ENCODE measurements around the gene CCL13. TPM values are rescaled to one million over a fixed set of nuclear protein-coding genes. Genes with fewer than 3 reads are reported as not detected.

The CCL13 gene
- total and polyA plus RNA-seq, 10 of the 15 experiments (the other 5 are each of a cell fraction or from before 2014, with no cell fraction given): not detected

DNA sequence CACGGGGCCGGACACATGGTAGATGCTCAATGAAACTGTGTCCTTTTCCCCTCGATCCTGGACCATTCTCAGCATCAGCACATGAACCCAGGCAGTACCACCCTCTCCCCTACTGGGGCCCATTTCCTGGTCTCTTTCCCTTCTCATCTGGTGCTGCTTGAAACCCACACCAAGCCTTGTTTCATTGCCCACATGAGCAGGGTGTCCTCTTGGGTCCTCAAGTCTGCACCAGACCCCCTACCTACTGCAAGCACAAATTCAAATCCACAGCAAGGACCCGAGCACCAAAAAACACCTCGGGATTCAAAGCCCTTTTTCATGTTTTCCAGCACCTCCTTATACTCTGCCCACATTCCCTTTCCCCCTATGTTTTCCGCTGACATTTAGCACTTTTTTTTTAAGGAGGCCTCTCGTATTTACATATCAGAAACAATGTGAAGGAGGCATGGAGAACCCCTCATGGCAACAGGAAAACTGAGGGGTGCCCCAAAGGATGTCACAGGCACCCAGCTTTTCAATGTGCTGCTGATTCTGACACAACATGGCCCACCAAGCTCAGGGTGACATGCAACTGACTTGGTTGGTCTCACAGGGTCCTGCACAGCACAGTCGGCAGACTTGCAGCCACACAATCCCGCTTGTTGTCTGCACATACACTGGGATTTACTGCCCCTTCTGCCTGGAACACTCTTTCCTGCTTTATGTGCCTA is 11.4 kb downstream of the CCL13 start:
- ChIA-PET CTCF (interaction anchor here (1.1 to 1.6 kb wide), 4 partner anchors 10 to 195 kb away, joined by 4 read pairs; no protein-coding TSS in a partner anchor), SMC1A (ENCODE audit: uncharacterized antibody, unreplicated experiment) (interaction anchor here (1.8 kb wide), 1 partner anchor 15 kb away, joined by 7 read pairs; no protein-coding TSS in a partner anchor), POLR2A (no interaction called here), RAD21 (ENCODE audit: unreplicated experiment) (no interaction called here)
- no peaks in the 10 kb centered on the region for H3K9me3 ChIP-seq (replicated peaks; ENCODE audit: control insufficient read depth, insufficient read depth, low read length)
- ATAC-seq: no peak
- no peak overlapping the region for H3K27ac ChIP-seq (ENCODE audit: control insufficient read depth, insufficient read depth)
- no peak for DNase-seq (ENCODE audit: low read depth, low spot score)
- no peak for TF ChIP-seq SMARCA5 (IDR thresholded peaks at IDR 0.05)
- TF ChIP-seq BRCA1 (IDR thresholded peaks at IDR 0.05; ENCODE audit: low read depth, low read length): no peak
- TF ChIP-seq ESRRA (IDR thresholded peaks at IDR 0.05; ENCODE audit: low read length): no peak
- TF ChIP-seq, protein P1, sequence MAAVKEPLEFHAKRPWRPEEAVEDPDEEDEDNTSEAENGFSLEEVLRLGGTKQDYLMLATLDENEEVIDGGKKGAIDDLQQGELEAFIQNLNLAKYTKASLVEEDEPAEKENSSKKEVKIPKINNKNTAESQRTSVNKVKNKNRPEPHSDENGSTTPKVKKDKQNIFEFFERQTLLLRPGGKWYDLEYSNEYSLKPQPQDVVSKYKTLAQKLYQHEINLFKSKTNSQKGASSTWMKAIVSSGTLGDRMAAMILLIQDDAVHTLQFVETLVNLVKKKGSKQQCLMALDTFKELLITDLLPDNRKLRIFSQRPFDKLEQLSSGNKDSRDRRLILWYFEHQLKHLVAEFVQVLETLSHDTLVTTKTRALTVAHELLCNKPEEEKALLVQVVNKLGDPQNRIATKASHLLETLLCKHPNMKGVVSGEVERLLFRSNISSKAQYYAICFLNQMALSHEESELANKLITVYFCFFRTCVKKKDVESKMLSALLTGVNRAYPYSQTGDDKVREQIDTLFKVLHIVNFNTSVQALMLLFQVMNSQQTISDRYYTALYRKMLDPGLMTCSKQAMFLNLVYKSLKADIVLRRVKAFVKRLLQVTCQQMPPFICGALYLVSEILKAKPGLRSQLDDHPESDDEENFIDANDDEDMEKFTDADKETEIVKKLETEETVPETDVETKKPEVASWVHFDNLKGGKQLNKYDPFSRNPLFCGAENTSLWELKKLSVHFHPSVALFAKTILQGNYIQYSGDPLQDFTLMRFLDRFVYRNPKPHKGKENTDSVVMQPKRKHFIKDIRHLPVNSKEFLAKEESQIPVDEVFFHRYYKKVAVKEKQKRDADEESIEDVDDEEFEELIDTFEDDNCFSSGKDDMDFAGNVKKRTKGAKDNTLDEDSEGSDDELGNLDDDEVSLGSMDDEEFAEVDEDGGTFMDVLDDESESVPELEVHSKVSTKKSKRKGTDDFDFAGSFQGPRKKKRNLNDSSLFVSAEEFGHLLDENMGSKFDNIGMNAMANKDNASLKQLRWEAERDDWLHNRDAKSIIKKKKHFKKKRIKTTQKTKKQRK (IDR thresholded peaks at IDR 0.05; ENCODE audit: low read depth, low read length): no peak
- H3K4me2 ChIP-seq (ENCODE audit: control insufficient read depth, insufficient read depth): no peak overlapping the region
- no peaks in the 10 kb centered on the region for H4K20me1 ChIP-seq (ENCODE audit: control insufficient read depth, insufficient read depth)
- no peak overlapping the region for H2AFZ ChIP-seq (ENCODE audit: control insufficient read depth, low read depth, low read length)
- no peak overlapping the region for H3K9ac ChIP-seq (ENCODE audit: control insufficient read depth, insufficient read depth, low read length)
- no peak for FAIRE-seq
- in situ Hi-C loops (cut with MboI) (no loop called here), intact Hi-C loops (cut with micrococcal nuclease; ENCODE audit: unreplicated experiment) (no loop called here)
- no peaks in the 10 kb centered on the region for H3K79me2 ChIP-seq (ENCODE audit: control insufficient read depth, insufficient read depth, low read length)
- H3K36me3 ChIP-seq (ENCODE audit: control insufficient read depth in 2 of 2, insufficient read depth in 2 of 2, low read length in 1 of 2): no peaks in the 10 kb centered on the region
- no peak overlapping the region for H3K4me3 ChIP-seq
- H3K27me3 ChIP-seq (replicated peaks in 1 of 2; ENCODE audit: control insufficient read depth in 2 of 2, insufficient read depth in 2 of 2, low read length in 1 of 2): peaks cover 2 to 13% of the 10 kb centered on the region in 2 experiments; a peak in 3 of 4 replicates
- 32% methylated on average over 9 of the region's 9 CpGs for WGBS (ENCODE audit: insufficient coverage, insufficient replicate concordance, low lambda C conversion rate, missing lambda C conversion rate)
- H3K4me1 ChIP-seq (ENCODE audit: control insufficient read depth, insufficient read depth, low read length): peaks cover 16% of the 10 kb centered on the region
- no TSS peak for BruUV-seq (replicated peaks)

Data from GM12878 (cell line).